ENCODE measurements around the gene DPH6.
"Not testable (repeated sequence)": the region's sequence is repeated elsewhere in the genome, so short reads cannot be mapped to it uniquely, and the experiment has no call there.

The DPH6 gene

DNA sequence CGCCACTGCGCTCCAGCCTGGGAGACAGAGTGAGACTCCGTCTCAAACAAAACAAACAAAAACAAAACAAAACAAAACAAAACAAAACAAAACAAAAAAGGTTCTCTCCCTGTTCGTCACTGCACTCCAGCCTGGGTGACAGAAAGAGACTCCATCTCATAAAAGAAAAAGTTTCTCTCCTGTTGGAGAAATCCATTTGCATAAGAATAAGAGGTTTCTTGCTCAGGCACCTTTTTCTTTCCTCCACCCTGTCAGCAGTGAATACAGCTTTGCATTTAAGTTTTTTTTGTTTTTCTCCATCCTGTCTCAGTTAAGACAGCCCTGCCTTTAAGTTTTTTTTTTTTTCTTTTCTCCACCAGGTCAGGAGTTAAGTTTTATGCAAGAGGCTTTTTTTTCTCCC lies 109.5 kb downstream of the DPH6 start:
- no peak for DNase-seq (ENCODE audit: low read depth)

DNA sequence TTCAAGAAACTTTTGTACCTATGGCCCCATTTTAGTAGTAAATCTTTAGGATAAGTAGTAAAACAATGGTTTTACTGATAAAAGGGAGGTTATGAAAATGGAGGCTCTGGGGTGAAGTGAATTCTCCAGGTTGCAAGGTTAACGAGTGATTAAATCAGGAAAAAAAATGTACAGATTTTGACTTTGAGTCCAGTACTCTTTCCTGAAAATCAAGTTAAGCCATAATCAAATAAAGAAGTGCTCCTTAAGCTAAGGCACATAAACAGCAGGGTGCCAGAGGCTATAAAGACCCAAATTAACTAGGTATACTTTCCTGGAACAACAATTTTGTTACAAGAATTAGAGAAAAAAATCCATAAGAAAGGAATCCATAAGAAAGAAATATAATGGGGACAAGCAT lies 114.7 kb downstream of the DPH6 start:
- no peak for DNase-seq (ENCODE audit: low read depth)

DNA sequence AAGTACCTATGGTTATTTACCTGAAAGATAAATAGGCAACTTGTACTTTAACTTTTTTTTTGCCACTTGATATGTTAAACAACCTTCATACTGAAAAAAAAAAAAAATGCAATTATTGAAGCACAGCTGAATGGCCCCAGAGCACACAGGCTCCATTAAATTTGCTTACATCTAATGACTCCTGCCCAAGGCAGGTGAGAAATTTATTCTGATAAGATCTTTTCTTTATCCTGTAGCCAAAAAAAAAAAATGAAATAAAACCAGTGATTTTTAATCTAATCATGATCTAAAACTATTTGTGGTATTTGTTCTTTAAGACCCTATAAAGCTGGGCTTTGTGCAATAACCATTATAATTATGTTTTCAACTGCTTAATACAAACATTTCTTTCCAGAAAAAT lies 115.7 kb downstream of the DPH6 start:
- DNase-seq (ENCODE audit: low read depth): no peak

DNA sequence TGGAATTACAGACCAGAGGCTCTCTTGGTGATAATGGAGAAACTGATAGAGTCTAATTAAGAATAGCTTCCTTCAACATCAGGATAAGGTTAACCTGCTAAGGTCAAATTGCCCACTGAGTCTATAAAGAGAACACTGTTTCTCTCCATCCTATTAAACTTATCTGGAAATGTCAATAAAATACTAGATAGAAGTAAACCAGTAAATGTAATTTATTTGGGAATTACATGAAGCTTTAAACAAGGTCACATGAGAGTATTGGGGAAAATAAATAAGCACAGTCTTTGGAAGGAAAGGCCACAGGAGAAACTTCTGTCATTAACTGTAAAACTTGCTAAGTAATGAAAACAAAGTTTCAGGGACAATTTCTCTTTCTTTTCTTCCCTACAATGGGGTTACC lies 118.5 kb downstream of the DPH6 start:
- no peak for DNase-seq (ENCODE audit: low read depth)

DNA sequence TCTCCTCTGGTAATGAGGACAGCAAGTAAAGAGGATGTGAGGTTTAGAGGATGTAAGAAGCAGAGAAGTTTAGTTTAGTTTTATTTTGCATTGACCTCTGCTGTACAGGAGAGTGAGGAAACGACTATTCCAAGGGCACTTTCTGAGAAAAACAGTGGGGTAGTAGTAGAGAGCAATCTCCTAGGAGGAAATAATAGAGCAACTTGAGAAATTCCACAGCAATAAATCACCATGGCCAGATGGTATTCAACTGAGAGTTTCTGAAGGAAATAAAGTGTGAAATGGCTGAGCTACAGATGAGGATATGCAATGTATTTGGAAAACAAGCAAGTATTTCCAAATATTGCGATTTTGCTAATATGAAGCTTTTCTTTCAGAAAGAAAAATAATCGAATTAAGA lies 118.9 kb downstream of the DPH6 start:
- no peak for DNase-seq (ENCODE audit: low read depth)

DNA sequence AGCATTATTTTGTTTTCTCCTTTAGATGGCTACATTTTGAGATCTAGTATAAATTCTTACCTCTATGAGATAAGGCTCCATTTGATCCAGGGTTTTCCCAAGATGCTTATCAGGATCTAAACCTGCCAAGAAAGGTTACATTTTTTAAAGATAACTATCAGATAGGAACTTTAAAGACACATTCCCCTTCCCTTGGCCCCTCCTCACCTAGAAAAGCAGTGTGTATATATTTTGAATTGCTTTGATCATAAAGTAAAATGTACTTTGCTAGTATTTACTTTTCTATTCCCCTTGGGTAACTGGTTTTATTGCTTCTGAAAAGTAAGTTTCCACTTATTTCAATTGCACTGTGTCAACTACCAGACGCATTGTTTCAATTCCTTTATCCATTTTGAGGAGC lies 135.2 kb downstream of the DPH6 start:
- DNase-seq (ENCODE audit: low read depth): no peak

DNA sequence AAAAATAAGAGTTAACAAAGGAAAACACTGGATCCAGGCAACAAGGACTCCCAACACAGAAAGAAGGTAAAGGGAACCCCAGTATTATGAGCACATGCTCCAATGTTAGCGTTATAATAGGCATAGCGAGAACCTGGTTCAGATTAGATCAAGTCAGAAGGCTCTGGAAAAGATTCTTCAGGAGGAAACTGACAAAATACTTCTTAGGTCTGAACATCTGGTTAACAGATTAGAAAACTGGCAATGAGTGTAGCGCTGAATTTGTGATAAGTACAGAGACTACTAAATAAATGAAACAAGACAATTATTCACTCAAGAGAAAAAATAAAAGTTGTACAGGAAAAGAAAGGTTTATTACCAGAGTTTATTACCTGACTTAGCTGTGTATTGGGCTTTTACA lies 146.1 kb downstream of the DPH6 start:
- DNase-seq (ENCODE audit: low read depth): no peak

DNA sequence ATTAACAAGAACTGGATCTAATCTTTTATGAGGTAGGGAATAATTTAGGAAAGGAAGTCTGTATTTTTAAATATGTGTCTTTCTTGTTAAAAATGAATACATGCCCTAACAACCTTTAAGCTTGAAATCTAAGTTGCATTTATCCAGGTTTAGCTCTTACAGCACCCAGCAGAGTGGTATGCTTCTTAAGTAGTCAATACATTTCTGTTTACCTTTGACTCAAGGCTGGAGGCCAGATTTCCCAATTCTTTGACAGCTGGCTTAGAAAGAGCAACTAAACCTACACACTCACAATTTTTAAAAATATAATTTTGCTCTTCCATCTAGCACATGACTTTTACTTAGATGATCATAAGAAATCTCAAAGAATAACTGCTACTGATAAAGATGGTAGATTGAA lies 148.9 kb downstream of the DPH6 start:
- no peak for DNase-seq (ENCODE audit: low read depth)

DNA sequence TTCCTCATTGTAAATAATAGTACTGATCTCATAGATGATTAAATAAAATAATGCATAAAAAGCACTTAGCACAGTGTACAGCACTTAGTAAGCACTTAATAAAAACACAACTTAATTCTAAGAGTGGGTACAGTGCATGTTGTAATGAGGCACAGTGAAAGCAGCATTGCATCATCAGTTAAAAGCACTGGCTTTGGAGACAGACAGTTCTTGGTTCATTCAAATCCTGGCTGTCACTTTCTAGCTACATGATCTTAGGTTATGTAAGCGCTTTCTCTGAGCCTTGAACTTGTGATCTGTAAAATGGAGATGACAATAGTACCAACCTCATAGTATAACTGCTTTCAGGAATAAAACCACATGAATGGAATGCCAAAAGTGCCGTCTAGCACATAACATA lies 151.5 kb downstream of the DPH6 start:
- no peak for DNase-seq (ENCODE audit: low read depth)

DNA sequence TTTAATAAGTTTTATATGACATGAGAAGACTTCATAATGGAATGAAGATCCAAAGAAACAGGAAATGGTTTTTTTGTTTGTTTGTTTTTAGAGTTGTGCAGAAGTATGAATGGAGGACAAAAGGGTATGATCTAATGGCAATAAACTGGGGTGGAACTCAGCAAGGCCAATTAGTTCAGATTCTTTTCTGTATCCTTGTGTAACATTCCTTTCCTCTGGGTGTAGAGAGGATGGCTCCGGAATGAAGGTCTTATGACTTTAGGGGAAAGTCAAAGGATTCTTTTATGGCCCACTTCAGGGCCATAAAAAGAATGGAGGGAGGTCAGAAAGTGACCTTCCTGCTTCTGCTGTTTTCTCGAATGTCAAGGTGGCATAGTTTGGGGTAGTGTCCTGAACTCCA lies 152.6 kb downstream of the DPH6 start:
- DNase-seq (ENCODE audit: low read depth): no peak

DNA sequence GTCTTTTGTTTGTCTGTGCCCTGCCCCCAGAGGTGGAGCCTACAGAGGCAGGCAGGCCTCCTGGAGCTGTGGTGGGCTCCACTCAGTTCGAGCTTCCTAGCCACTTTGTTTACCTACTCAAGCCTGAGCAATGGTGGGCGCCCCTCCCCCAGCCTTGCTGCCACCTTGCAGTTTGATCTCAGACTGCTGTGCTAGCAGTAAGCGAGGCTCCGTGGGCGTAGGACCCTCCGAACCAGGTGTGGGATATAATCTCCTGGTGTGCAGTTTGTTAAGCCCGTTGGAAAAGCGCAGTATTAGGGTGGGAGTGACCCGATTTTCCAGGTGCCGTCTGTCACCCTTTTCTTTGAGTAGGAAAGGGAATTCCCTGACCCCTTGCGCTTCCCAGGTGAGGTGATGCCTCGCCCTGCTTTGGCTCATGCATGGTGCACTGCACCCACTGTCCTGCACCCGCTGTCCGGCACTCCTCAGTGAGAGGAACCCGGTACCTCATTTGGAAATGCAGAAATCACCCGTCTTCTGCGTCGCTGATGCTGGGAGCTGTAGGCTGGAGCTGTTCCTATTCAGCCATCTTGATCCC lies 154.5 kb downstream of the DPH6 start:
- not testable (repeated sequence) for DNase-seq (ENCODE audit: low read depth)

DNA sequence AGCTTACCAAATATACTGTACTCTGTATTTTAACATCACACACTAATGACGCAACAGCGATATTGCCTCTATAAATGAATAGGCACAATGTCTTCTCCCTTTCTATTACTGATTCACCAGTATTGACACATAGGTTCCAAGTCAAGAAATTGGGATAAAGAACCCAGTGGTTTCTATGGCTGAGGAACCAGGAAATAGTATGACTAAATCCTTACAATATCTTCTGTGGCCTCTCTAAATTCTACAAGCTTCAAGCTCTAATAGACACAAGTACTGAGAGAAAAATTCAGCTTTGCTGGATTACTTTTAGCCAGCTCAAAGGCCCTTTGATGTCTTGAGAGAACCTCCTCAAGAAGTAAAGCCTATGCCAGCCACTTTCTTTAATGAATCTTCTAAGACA lies 162.5 kb downstream of the DPH6 start:
- no peak for DNase-seq (ENCODE audit: low read depth)

DNA sequence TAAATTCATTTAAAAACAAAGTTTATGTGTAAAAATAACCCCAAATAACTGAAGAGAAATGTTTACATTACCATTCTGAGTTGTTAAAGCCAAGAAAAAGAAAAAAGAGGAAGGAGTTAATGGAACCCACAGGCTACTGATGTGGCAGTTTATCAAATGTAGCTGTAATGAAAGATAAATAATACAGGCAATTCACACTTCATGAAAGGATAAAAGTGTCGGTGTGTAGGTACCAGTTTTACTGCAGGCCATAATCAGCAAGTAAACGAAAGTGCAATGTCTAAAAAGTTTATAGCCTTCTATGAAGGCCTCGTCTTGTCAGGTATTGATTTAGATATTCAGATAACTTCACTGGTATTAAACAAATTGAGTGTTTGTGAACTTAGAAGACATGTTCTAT lies 164.6 kb downstream of the DPH6 start:
- no peak for DNase-seq (ENCODE audit: low read depth)

DNA sequence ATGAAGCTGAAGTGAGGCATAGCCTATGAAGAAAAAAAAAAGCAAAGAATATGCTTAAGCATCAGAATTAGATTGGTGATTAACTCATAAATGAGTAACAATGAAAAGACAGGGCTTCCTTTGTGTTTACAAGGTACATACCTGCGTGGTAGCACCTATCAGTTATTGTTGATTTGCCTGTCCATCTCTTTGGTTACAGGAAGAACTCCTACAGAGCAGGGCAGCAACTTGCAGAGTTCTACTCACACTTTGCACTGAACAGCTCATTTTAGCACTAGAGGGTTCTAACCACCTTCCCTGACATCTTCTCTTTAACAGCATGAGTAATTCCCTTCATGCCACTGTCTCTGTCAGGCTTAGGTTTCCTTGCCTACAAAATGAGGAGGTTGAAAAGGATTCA lies 166.0 kb downstream of the DPH6 start:
- DNase-seq (ENCODE audit: low read depth): no peak

DNA sequence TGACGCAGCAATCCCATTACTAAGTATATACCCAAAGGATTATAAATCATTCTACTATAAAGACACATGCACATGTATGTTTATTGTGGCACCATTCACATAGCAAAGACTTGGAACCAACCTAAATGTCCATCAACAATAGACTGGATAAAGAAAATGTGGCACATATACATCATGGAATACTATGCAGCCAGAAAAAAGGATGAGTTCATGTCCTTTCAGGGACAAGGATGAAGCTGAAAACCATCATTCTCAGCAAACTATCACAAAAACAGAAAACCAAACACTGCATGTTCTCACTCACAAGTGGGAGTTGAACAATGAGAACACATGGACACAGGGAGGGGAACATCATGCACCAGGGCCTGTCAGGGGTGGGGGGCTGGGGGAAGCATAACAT lies 167.5 kb downstream of the DPH6 start:
- DNase-seq (ENCODE audit: low read depth): not testable (repeated sequence)

DNA sequence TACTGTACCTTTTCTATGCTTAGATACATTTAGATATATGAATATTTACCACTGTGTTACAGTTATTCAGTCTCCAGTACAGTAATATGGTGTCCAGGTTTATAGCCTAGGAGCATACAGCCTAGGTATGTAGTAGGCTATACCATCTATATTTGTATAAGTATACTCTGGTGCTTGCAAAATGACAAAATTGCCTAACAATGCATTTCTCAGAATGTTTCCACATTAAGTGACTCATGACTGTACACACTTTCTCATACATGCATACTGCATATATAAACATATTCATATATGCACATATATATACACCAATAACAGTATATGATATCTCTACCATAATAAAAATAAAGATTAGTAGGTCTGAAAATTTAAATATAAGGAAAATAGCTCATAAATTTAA lies 169.3 kb downstream of the DPH6 start:
- DNase-seq (ENCODE audit: low read depth): no peak

DNA sequence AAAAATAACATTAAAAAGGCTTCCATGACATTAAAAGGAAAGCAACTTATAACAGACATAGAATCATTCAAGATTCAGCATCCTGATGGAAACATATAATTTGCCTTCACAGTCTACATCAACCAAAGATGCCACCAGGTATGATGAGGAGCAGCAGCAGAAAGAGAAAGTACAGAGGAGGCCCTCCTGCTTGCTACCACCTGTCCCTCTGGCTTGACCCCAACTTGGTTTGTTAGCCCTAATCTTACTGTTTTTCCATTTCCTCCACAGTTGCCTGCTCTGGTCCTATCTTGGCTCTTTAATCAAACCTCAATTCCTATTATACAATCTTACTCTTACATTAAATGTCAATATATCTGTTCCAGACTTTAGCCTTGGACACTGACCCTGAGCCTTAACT lies 171.3 kb downstream of the DPH6 start:
- DNase-seq (ENCODE audit: low read depth): no peak

DNA sequence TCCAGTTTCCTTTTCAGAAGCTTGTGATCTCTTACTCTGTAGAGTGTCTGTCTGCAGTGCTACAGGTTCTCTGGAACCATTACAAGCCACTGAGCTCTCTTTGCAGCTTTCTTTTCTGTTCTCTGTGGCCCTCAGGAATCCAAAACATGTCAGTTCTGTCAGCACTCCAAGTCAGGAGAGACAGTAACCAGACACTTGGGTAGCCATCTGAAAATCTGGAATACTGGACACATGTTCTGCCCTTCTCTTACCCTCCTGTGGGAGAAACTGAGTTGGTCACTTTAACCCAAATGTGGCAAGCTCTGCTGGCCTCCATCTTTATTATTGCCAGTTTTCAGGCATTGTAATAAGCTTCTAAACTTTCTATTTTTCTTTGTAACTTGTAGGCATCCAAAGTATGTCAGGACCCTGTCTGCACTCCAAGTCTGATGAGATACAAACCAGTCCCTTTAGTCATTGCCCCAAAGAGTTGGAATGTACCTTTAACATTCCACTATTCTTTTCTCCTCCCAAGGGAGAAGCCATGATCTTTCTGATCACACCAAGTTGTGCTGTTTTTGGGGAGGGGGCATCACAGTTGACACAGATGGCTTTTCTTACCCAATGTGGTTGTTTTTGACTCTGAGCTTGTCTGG lies 183.7 kb downstream of the DPH6 start:
- no peak for DNase-seq (ENCODE audit: low read depth)

DNA sequence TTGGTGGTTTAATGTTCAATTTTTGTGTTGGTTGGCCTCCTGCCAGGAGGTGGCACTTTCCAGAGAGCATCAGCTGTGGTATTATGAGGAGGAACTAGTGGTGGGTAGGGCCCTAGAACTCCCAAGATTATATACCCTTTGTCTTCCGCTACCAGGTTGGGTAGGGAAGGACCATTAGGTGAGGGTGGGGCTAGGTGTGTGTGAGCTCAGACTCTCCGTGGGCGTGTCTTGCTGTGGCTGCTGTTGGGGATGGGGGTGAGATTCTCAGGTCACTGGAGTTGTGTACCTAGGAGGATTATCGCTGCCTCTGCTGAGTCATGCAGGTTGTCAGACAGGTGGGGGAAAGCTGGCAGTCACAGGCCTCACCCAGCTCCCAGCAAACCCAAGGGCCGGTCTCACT lies 187.1 kb downstream of the DPH6 start:
- no peak for DNase-seq (ENCODE audit: low read depth)

DNA sequence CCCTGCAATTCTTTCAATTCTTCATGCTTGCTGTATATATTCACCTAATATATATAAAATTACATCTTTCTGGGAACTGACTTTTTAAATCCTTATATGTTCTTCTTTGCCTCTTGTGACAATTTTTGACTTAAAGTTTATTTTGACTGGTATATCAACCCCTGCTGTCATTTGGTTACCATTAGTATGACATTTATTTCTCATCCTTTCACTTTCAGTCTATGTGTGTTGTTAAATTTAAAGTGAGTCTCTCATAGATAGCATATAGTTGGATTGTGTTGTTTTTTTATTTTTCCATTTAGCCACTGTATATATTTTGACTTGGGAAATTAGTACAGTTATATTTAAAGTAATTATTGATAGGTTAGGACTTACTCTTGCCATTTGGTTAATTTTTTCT lies 194.9 kb downstream of the DPH6 start:
- no peak for DNase-seq (ENCODE audit: low read depth)

DNA sequence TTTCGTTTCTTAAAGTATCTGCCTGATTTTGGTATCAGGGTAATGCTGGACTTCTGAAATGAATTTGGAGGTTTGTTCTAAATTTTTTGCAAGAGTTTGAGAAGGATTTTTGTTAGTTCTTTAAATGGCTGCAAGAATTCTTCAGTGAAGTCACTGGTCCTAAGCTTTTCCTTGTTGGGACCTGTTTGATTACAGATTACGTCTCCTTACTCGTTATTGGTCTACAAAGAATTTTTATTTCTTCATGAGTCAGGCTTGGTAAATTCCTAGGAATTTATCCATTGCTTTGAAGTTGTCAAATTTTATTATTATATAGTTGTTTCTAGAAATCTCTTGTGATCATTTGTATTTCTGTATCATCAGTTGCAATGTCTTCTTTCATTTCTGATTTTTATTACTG lies 196.0 kb downstream of the DPH6 start:
- no peak for DNase-seq (ENCODE audit: low read depth)

DNA sequence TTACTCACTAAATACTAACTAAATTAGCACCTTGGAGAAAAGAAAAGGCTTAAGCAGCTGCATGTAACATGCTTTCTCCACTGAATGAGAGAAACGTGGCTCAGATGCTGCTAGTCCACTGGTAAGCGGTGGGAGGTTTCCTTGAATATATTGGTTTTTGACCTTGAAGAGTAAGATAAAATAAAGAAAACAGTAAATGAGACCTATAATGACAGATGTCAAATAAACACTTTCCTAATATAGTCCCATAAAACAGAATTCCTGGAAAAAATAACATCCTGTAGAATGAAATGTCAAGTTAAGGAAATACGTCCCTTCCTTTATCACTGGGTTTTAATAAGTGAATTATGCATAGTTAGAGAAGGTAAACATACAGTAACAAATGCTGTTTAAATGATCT lies 215.0 kb downstream of the DPH6 start:
- no peak for DNase-seq (ENCODE audit: low read depth)

DNA sequence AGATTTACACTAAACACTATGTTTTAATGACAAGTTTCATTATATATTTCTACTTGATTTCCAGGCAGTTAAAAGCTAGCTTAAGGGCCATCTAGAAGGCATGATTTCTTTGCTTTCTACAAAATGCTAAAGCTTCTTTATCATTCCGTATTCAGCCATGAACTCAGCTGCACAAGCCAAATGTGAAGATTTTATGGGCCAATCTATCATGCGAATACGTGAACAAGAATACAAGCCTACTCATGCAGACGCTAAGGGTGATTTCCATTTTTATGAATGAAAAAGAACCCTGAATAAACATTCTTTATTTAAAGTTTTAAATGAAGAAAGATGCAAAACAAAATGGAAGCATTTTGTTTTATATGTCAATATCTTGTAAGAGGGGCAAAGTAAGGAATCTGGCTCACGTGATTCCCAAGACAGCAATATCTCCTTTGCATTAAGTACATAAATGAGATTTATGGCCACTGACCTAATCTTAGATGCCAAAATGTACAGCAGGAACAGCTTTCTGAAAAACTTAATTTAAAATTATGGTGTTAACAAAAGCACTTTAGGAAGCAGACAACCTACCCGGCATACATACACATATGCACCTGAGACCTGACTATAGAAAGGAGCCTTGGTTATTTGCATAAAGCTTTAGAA lies 215.8 kb downstream of the DPH6 start:
- DNase-seq (ENCODE audit: low read depth): no peak

DNA sequence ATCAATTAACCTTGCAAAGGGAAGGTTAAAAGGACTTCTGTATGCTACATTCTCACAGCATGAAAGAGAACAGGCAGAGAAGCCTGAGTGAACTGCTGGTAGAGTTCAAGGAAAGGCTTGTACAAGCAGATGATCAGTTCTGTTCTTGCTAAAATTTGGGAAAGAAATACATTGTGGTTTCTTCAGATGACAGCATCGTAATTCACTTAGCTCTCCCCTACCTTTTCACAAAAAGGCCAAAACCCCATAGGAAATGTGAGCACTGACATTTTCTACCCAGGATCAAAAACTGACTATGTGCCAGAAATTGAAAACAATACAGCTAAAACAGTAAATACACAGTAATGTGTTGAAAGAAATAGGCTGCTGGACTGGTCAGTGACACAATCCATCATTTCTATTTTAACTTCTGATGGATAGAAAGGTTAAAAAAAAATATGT lies 216.4 kb downstream of the DPH6 start:
- DNase-seq (ENCODE audit: low read depth): no peak
